Chondrocyte (in vitro differentiated cells): ENCODE measurements around the gene AGRP. TPM values are rescaled to one million over a fixed set of nuclear protein-coding genes. Genes with fewer than 3 reads are reported as not detected.

ENCODE experiments used
- DNase-seq: peaks from one replicate; pipeline ENCODE4 v3.0.0; 2021; ENCODE audit warnings: mixed read lengths, low spot score
- H3K27ac Mint-ChIP-seq: one replicate; pipeline ENCODE4 v1.8.0; 2021; ENCODE audit warnings: mild to moderate bottlenecking, moderate library complexity, mixed read lengths; ENCODE audit not compliant: unreplicated experiment
- H3K27me3 Mint-ChIP-seq: 2 replicates; pipeline ENCODE4 v1.8.0; 2021; ENCODE audit warnings: low read depth, mixed read lengths
- H3K36me3 Mint-ChIP-seq: 2 replicates; pipeline ENCODE4 v1.8.0; 2021; ENCODE audit warnings: low read depth, mixed read lengths
- H3K4me1 Mint-ChIP-seq: 2 replicates; pipeline ENCODE4 v1.8.0; 2021; ENCODE audit warnings: low read depth, mild to moderate bottlenecking, mixed read lengths
- H3K4me3 Mint-ChIP-seq: one replicate; pipeline ENCODE4 v1.8.0; 2021; ENCODE audit warnings: mild to moderate bottlenecking, moderate library complexity, mixed read lengths; ENCODE audit not compliant: unreplicated experiment
- H3K9me3 Mint-ChIP-seq: 2 replicates; pipeline ENCODE4 v1.8.0; 2021; ENCODE audit warnings: low read depth, mixed read lengths
- CTCF ChIP-seq: fragments of 200-600 bp; sonication (generic); IDR thresholded peaks from 2 replicates; pipeline ENCODE4 v1.5.0; 2021; ENCODE audit warnings: antibody characterized with exemption, mild to moderate bottlenecking, moderate library complexity
- total RNA-seq: library from RNA; stranded (reverse); gene quantifications from 3 replicates; pipeline ENCODE4 v1.2.1, GENCODE V29; 2021

AGRP gene
- total RNA-seq, 1 donor from 2014 or later, result not detected

- Mint-ChIP-seq H3K27me3 (no peaks in the 10 kb centered on the region), H3K27ac (peak within 1 kb of the TSS; percentile 96), H3K9me3 (no peaks in the 10 kb centered on the region), H3K36me3 (peaks cover under 1% of the 10 kb centered on the region), H3K4me3 (peak within 1 kb of the TSS; percentile 96), H3K4me1 (peaks cover 40% of the 10 kb centered on the region)
- TF ChIP-seq CTCF, result no peak
- no peak for DNase-seq
Measured at GRCh38 chr16:67528222-67528869, 45.0 kb upstream of the AGRP start, which contains the start of gene RIPOR1. TSS of gene RIPOR1 (plus strand) at chr16:67528829. CDS start at chr16:67538447, 9,618 bp downstream.

- H3K36me3 Mint-ChIP-seq, result no peaks in the 10 kb centered on the region
- no peak overlapping the region for H3K27ac Mint-ChIP-seq
- no peaks in the 10 kb centered on the region for H3K27me3 Mint-ChIP-seq
- H3K9me3 Mint-ChIP-seq, result no peaks in the 10 kb centered on the region
- peaks cover 31% of the 10 kb centered on the region for H3K4me1 Mint-ChIP-seq
- DNase-seq, result no peak
- TF ChIP-seq CTCF, result no peak
- H3K4me3 Mint-ChIP-seq, result no peak overlapping the region
Measured at GRCh38 chr16:67526149-67526791, 42.9 kb upstream of the AGRP start.

- H3K36me3 Mint-ChIP-seq, result no peaks in the 10 kb centered on the region
- DNase-seq, result no peak
- no peak overlapping the region for H3K4me3 Mint-ChIP-seq
- peak; percentile 37 for TF ChIP-seq CTCF
- no peaks in the 10 kb centered on the region for H3K27me3 Mint-ChIP-seq
- no peak overlapping the region for H3K27ac Mint-ChIP-seq
- peaks cover 28% of the 10 kb centered on the region for H3K4me1 Mint-ChIP-seq
- no peaks in the 10 kb centered on the region for H3K9me3 Mint-ChIP-seq
Measured at GRCh38 chr16:67525176-67525860, 42.0 kb upstream of the AGRP start.

GRCh38 chr16:67521095-67521804 lies 37.9 kb upstream of the AGRP start:
- Mint-ChIP-seq H3K9me3 (no peaks in the 10 kb centered on the region), H3K4me1 (peaks cover 28% of the 10 kb centered on the region), H3K4me3 (peak overlapping the region; percentile 83), H3K27me3 (no peaks in the 10 kb centered on the region), H3K27ac (peak overlapping the region; percentile 100), H3K36me3 (no peaks in the 10 kb centered on the region)
- peak; percentile 94 for DNase-seq
- peak; percentile 84 for TF ChIP-seq CTCF

GRCh38 chr16:67519242-67519641 lies 35.9 kb upstream of the AGRP start:
- Mint-ChIP-seq H3K27me3 (no peaks in the 10 kb centered on the region), H3K4me3 (no peak overlapping the region), H3K27ac (no peak overlapping the region), H3K36me3 (no peaks in the 10 kb centered on the region), H3K4me1 (peaks cover 31% of the 10 kb centered on the region), H3K9me3 (no peaks in the 10 kb centered on the region)
- no peak for DNase-seq
- no peak for TF ChIP-seq CTCF
